T1000 (cell line): Measurements from ENCODE around the gene MYH16.
"Not testable (repeated sequence)": the region's sequence is repeated elsewhere in the genome, so short reads cannot be mapped to it uniquely, and the experiment has no call there.

Source experiments
- DNase-seq: peaks from one replicate; lab custom pipeline; 2025; ENCODE audit warnings: mixed read lengths; lab: John Stamatoyannopoulos, UW

The MYH16 gene

DNA sequence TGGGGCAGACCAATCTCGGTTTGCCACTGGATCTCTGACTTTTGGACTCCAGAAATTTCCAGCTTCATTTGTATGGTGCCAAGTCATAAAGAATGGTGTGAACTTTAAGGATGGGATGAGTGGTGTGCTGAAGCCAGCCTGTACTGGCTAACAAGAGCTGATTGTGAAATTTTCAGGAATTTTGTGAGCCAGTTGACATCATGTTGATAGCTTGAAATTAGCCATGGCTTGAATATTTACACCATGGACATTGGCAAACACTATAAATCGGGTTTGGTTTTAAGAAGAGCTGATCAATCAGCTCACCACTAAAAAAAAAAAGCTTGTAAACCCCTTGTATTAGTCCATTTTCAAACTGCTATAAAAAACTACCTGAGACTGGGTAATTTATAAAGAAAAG lies 14.1 kb upstream of the MYH16 start:
- no peak for DNase-seq

DNA sequence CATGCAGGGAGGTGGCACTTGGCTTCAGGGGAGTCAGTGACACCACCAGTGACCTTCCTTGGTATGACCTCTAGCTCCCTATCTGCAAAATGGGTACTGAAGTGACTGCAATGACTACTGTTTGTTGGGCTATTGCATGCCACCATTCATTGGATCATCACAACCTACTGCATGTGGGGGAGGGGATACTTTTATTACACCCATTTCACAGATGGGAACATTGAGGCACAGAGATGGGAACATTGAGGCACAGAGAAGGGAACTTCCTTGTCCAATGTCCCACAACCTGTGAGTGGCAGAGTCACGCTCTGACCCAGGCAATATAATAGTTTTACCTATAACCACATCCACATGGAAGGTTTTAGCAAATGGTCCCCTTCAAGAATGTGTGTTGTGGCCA lies 12.2 kb upstream of the MYH16 start:
- no peak for DNase-seq

DNA sequence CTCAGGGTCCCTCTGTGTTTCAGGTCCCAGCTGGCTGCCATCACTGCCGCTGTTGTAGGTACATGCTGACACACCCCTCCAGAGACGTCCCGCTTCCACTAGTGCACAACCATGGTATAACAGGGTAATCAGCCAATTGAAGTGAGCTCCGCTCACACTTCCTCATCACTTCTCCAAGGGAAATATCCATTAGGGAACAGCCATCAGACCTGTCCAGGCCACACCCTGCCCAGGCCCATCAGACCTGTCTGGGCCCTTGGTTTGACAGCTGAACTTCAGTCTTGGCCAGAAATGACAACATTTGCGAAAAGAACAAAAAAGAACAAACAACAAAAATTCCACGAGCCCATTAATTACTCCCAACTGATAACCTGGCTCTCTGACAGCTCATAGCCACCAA lies 11.0 kb upstream of the MYH16 start:
- DNase-seq, result no peak

DNA sequence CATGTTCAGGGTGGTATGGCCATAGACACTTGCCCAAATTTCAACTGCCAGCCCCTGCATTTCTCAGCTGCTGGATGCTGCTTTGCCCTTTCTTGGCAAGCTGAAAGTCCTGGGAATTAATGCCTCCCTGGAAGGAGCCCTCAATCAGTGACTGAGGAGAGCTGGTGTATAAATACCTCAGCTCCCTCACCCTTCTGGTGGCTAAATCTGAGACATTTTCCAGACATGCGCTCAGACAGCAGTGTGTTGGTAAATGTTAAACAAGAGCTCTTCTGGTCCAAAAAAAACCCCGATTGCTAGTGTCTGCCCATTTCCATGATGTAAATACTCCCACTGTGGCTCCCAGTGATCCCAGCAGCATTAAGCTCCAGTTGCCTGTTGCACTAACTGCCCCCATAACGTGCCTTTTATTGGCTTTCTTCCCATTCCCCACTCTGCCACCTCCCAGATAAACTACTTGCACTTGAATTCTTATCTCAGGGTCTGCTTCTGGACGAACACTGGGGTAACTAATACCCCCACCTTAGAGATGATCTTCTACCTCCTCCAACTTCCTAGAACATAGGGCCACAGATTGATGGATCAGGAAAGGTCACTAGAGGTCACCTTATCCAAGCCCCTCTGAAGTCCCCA lies 6.7 kb upstream of the MYH16 start:
- DNase-seq, result no peak

DNA sequence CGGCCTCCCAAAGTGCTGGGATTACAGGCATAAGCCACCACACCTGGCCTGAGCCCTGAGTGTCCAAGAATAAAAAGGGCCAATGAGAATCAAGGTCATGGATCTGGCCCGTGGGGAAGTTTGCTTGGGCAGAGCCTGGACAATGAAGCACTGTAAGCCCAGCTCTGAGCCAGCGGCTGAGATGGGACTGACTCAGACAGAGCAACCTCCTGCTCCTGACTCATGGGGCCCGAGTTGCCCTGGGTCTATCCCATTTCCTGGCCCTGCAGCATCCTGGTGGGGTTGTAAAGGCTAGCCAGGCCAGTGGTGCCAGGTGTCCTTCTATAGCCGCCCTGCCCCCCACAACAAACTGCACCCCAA lies 5.2 kb upstream of the MYH16 start:
- peak; percentile 47 for DNase-seq

DNA sequence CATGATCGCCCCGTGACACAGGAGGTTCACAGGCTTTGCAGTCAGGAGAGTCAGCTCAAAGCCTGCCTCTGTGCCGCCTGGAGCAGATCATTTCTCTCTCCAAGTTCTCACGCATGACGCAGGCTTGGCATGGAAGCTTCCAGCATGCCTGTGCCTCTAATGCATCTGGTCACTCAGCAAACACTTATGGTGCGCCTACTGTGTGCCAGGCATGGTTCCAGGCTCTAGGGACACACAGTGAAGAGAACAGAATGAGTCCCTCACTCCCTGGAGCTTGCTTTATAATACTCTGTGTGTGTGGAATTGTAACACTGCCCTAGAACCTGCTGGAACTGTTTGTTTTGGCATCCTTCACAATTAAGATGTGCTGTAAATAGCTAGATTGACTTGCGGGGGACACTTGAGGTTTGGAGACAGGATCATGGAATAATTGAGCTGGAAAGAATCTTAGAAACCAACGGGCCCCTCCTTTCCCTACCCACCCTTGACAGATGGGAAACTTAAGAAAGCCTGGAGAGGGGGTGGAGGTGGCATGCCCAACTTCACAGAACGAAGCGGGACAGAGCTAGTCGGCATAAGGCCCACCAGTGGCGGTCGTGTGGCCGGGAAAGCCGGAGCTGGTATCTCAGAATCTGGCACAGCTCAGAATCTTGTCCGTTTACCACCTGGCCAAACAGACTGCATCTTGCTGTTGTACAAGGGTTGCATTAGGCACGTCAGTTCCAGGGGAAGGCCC lies 4.6 kb upstream of the MYH16 start:
- DNase-seq, result no peak

DNA sequence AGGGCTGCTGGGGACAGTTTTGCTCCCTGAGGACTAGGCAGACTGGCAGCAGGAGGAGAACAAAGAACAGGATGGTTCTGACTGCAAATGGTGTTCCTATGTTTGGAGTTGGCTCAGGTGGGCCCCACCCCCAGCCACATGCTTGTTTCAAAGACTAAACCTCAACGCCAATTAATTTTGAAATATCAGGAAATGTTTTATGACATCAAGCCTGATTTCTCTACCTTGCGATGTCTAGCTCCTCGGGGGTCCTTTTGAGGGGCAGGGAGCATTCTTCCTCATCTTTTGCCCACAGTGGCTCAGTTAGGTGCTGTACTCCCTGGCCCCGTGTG lies 4.1 kb upstream of the MYH16 start:
- DNase-seq, result no peak

DNA sequence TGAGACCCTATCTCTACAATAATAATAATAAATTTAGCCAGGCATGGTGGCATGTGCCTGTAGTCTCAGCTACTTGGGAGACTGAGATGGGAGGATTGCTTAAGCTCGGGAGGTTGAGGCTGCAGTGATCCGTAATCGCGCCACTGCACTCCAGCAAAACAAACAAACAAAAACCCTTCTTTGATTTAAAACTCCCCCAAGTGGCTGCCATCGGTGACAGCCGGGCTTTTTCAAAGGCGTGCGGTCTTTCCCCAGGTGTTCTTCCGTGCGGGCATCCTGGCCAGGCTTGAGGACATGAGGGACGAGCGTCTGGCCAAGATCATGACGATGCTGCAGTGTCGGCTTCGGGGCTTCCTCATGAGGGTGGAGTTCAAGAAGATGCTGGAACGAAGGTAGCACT lies 1.9 kb upstream of the MYH16 start:
- DNase-seq, result no peak

DNA sequence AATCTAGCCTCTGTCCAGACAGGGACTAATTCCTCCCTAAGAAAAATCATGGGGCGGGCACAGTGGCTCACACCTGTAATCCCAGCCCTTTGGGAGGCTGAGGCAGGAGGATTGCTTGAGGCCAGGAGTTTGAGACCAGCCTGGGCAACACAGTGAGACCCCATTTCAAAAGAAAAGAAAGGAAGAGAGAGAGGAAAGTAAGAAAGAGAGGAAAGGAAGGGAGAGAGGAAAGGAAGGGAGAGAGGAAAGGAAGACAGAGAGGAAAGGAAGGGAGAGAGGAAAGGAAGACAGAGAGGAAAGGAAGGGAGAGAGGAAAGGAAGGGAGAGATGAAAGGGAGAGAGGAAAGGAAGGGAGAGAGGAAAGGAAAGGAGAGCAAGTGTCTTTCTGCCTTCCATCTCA lies 922 bp downstream of the MYH16 start:
- DNase-seq, result not testable (repeated sequence)

DNA sequence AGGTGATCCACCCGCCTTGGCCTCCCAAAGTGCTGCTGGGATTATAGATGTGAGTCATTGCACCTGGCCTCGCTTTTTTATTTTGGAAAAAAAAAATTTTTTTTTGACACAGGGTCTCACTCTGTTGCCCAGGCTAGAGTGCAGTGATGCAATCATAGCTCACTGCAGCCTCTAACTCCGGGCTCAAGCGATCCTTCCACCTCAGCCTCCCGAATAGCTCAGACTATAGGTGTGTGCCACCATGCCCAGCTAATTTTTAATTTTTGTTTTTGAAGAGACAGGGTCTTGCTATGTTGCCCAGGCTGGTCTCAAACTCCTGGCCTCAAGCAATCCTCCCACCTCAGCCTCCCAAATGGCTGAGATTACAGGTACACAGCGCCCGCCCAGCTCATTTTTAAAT lies 2.3 kb downstream of the MYH16 start:
- not testable (repeated sequence) for DNase-seq

DNA sequence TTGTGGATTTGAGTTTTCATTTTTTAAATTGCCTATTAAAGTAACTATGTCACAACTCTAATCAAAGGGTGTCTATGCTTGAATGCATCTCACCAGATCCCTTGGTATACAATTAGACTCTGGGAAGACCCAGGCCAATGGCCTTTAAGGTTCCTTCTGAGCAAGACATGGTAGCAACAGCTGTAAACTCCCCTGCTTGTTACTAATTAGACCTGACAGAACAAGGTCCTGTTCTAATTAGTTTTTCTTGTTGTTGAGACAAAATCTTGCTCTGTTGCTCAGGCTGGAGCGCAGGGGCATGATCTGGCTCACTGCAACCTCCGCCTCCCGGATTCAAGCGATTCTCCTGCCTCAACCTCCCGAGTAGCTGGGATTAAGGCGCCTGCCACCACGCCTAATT lies 2.9 kb downstream of the MYH16 start:
- no peak for DNase-seq

DNA sequence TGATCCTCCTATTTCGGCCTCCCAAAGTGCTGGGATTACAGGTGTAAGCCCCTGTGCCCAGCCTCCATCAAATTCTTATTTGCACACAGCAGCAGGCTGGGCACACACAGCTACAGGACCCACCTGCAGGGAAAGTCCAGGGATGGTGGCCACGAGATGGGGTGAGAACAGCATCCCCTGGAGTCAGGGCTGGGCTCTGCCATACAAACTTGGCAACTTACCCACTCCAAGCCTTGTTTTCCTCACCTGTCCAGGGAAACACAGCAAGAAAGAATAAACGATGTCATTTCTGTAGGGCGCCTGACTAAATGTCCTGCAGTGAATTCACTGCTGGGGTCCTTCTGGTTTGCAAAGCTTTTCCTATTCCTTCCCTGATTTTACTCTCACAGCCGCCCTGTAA lies 5.5 kb downstream of the MYH16 start:
- no peak for DNase-seq

DNA sequence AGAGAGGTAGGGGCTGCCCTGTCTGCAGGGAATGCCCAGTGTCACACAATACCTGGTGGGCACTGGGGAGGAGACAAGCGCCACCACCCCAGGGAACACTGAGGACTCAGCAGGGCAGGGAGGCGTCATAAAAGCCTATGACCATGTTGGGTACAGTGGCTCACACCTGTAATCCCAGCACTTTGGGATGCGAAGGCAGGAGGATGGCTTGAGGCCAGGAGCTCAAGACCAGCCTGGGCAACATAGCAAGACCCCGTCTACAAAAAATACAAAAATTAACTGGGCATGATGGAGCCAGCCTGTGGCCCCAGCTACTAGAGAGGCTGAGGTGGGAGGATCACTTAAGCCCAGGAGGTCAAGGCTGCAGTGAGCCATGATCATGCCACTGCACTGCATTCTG lies 11.5 kb downstream of the MYH16 start:
- DNase-seq, result not testable (repeated sequence)

DNA sequence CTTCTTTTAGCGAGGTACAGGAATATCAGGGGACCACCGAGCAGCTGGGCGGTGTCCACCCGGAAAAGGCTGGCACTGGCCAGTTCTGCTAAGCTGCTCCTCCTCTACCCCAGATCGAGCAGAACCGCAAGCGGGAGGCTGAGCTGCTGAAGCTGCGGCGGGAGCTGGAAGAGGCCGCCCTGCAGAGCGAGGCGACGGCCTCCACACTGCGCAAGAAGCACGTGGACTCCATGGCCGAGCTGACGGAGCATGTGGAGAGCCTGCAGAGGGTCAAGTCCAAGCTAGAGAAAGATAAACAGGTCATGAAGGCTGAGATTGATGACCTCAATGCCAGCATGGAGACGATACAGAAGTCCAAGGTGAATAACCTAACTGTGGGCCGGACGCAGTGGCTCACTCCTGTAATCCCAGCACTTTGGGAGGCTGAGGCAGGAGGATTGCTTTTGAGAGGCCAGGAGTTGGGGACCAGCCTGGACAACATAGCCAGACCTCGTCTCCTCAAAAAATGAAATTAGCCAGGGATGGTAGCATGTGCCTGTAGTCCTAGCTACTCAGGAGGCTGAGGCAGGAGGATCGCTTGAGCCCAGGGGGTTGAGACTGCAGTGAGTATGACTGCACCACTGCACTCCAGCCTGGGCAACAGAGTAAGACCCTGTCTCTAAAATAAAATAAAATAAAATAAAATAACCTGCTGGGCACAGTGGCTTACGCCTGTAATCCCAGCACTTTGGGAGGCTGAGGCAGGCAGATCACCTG lies 15.3 kb downstream of the MYH16 start:
- no peak for DNase-seq

DNA sequence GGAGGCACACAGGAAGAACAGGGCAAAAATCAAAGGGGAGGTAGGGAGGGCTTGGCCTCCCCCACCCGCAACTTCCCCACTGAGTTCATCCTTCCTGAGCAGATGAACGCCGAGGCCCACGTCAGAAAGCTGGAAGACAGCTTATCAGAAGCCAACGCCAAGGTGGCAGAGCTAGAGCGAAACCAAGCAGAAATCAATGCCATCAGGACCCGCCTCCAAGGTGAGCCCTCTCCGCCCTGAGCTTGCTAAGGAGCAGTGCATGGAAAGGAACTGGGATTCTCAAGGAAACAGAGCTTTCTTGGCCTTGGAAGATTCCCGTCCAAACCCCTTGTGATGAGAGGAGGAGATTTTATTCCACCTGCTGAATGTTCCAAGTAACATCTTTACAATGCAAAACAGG lies 16.5 kb downstream of the MYH16 start:
- DNase-seq, result no peak

DNA sequence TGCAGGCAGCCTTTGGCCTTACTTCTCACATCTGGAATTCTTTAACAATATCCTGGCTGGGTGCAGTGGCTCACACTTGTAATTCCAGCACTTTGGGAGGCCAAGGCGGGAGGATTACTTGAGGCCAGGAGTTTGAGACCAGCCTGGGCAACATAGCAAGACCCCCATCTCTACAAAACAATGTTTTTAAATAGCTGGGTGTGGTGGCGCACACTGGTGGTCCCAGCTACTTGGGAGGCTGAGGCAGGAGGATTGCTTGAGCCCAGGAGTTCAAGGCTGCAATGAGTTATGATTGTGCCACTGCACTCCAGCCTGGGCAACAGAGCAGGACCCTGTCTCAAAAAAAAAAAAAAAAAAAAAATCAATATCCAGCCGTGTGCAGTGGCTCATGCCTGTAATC lies 17.5 kb downstream of the MYH16 start:
- not testable (repeated sequence) for DNase-seq

DNA sequence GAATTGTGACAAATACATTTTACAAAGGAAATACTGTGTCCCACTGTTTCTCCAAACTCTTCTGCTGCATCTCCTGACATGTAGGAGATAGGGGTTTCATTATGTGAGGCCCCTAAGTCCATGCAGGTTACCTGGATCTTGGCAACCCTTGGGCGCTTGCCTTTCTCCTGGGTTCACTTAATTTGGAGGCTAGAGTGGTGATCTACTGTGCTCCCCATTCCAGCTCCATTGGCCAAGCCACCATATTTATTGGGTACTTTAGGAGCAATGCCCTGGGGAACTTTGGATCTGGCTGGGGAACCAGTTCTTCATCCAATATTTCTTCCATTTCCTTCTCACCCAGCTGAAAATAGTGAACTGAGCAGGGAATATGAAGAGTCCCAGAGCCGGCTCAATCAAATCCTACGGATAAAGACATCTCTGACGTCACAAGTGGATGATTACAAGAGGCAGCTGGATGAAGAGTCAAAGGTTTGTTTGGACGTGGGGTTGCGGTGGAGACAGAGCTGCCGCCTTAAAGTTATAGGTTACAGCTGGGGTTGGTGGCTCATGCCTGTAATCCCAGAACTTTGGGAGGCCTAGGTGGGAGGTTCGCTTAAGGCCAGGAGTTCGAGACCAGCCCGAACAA lies 18.5 kb downstream of the MYH16 start:
- DNase-seq, result no peak

DNA sequence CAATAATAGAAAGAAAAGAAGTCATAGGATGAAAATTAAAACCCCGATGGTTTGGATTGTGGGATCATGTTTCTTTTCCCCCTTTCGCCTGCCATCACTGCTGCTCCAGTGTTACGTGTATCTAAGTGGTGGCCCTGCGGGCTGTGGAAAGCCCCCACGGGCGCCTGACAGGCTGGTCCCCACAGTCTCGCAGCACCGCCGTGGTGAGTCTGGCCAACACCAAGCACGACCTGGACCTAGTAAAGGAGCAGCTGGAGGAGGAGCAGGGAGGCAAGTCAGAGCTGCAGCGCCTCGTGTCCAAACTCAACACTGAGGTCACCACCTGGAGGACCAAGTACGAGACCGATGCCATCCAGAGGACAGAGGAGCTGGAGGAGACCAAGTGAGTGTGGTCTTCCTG lies 19.5 kb downstream of the MYH16 start:
- DNase-seq, result no peak

DNA sequence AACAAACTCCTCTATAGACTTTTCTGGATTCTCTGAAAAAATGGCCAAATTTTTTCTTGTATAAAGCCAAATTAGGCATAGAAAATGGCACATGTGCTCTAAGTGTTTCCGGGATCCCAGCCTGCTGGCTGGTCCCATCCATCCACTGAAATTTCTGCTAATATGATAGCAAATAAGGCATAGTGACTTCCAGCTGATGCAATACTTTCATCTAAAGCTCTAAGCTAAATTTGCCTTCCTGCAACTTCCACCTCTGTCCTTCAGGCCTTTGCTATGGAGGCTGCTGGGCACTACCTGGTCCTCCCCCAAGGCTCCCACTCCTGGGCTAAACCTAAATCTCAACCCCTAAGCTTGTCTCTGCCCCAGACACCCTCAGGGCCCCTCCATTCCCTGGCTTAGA lies 20.5 kb downstream of the MYH16 start:
- no peak for DNase-seq

DNA sequence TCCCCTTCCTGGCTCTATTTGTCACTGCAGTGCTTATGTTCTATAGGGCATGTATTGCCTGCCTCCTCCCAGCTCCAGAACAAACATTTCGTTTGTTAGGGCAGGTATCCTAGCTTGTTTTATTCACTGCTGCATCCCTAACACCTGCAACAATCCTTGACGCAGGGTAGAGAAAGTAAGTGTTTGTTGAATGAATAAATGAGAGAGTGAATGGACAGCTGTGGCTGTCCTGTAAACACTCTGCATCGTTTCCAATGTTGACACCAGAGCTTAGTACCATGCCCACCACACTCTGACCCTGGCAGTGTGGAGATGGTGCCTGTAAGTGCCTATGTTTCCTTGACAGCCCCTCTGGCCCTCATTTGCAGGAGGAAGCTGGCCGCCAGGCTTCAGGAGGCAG lies 21.0 kb downstream of the MYH16 start:
- no peak for DNase-seq

DNA sequence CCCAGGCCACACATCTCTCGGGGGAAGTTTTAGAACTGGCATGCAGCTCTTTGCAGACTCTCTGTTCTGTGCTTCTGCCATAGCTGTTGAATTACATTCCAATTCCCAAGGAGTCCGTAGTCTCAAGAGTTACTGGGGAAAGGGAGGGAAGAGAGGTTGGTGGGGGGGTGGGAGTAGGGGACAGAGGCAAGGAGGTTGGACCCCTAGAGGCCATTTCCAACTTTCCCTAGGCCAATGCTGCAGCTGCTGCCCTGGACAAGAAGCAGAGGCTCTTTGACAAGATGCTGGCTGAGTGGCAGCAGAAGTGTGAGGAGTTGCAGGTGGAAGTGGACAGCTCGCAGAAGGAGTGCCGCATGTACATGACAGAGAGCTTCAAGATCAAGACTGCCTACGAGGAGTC lies 23.8 kb downstream of the MYH16 start:
- no peak for DNase-seq

DNA sequence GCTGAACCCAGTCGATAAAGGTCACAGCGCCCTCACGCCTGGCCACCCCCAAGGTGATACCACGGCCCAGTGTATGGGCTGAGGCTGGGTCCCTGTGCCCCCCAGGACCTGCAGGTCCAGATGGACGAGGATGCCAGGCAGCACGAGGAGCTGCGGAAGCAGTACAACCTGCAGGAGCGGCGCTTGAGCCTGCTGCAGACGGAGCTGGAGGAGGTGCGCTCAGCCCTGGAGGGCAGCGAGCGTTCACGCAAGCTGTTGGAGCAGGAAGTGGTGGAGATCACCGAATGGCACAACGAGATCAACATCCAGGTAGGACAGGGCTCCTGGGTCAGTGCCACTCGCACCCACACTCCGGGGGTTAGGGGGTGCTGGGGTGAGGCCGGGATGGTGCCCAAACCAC lies 28.9 kb downstream of the MYH16 start:
- DNase-seq, result no peak
